Stimulated activated CD4-positive, alpha-beta T cell treated with anti-CD3 and anti-CD28 coated beads, Interleukin-1b, Interleukin-23, amount 100 ng/mL, for 24 hours (primary cell): ENCODE measurements around the gene GDF9.
"Not testable (repeated sequence)": the region's sequence is repeated elsewhere in the genome, so short reads cannot be mapped to it uniquely, and the experiment has no call there.

ENCODE experiments used
- DNase-seq, 4 experiments: peaks; one replicate each; pipeline ENCODE4 v3.0.0-alpha.2; 2020; ENCODE audit warnings: low read depth in 4 of 4, low spot score in 1 of 4

GDF9 gene

GRCh38 chr5:132873119-132873929 is 7.1 kb upstream of the GDF9 start, which contains the start of gene LEAP2:
LEAP2 (plus strand) TSS chr5:132873668; CDS start chr5:132873695, 27 bp downstream.
- no peak for DNase-seq

GRCh38 chr5:132872788-132873118 is 6.5 kb upstream of the GDF9 start:
- DNase-seq, result no peak

- DNase-seq, result no peak
Measured at GRCh38 chr5:132871459-132872284, 5.4 kb upstream of the GDF9 start.

GRCh38 chr5:132870801-132871200 is 4.5 kb upstream of the GDF9 start:
- DNase-seq, result no peak

- no peak for DNase-seq
Measured at GRCh38 chr5:132868754-132869153, 2.5 kb upstream of the GDF9 start.

- DNase-seq, result no peak
Measured at GRCh38 chr5:132867046-132867451, 780 bp upstream of the GDF9 start.

GRCh38 chr5:132865668-132866341 is 464 bp downstream of the GDF9 start:
- DNase-seq, result no peak

- no peak for DNase-seq
Measured at GRCh38 chr5:132860742-132861141, 5.5 kb downstream of the GDF9 start.

GRCh38 chr5:132859889-132860437 is 6.3 kb downstream of the GDF9 start:
- no peak for DNase-seq

- DNase-seq, result no peak
Measured at GRCh38 chr5:132856011-132856410, 10.3 kb downstream of the GDF9 start.

- not testable (repeated sequence) for DNase-seq
Measured at GRCh38 chr5:132854992-132855391, 11.3 kb downstream of the GDF9 start.

- no peak for DNase-seq
Measured at GRCh38 chr5:132854301-132854700, 12.0 kb downstream of the GDF9 start.

- DNase-seq, result no peak
Measured at GRCh38 chr5:132853790-132854189, 12.5 kb downstream of the GDF9 start.

- no peak for DNase-seq
Measured at GRCh38 chr5:132853323-132853722, 12.9 kb downstream of the GDF9 start.

GRCh38 chr5:132850066-132850465 is 16.2 kb downstream of the GDF9 start:
- no peak for DNase-seq

GRCh38 chr5:132849347-132849746 is 16.9 kb downstream of the GDF9 start:
- DNase-seq, result no peak

GRCh38 chr5:132848270-132848669 is 18.0 kb downstream of the GDF9 start:
- DNase-seq, result no peak

GRCh38 chr5:132841305-132841704 is 25.0 kb downstream of the GDF9 start:
- no peak for DNase-seq

GRCh38 chr5:132840896-132841295 is 25.4 kb downstream of the GDF9 start:
- DNase-seq, result no peak

- no peak for DNase-seq
Measured at GRCh38 chr5:132840313-132840712, 26.0 kb downstream of the GDF9 start.
